ENCODE data around the gene ZNF70.
"Not testable (repeated sequence)": the region's sequence is repeated elsewhere in the genome, so short reads cannot be mapped to it uniquely, and the experiment has no call there.

Gene ZNF70

DNA sequence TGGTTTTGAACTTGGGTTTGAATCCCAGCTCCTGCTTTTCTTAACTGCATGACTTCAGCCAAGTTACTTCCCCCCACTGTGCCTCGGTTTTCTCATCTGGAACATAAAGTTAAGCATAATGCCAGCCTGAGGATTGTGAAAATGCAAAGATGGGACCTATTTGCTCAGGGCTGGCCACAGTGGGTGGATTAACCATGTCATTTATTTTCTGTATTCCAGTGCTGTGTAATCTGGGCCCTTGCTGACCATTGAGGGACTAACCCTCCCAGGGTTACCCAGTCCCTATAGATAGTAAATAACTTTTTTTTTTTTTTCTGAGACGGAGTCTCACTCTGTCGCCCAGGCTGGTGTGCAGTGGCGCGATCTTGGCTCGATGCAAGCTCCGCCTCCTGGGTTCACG is 4.8 kb upstream of the ZNF70 start:
- no peak for DNase-seq

- DNase-seq: no peak
These were observed 4.2 kb upstream of the ZNF70 start for GRCh38 chr22:23754980-23755636.

DNA sequence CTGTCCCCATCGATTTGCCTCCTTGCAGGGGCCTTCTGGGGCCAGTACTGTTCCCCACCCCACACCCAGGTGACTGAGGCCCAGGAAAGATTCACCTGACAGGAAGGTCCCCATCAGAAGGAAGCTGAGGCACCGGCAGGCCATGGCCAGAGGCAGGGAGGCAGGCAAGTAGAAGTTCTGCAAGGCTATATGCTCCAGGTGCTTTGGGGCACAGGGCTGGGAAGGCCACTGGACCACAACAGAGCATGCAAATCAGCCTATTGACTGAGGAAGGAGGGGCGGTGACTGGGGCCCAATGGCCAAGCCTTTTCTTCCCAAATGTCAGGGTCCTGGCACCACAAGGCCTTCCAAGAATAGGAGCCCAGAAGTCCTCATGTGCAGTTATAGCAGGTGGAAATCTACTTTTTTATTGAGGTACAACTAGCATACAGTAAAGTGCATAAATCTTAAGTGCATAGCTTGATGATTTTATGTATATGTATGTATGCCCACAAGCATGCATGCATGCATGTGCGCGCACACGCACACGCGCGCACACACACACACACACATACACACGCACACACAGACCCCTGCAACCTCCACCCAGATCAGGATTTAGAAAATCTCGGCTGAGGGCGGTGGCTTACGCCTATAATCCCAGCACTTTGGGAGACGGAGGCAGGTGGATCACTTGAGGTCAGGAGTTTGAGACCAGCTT is 3.5 kb upstream of the ZNF70 start, which contains the start of gene VPREB3:
Gene VPREB3, minus strand, starts transcription at position 206 of the 700 bp plus-strand sequence. Its CDS starts 62 bp downstream, at position 144.
- DNase-seq: no peak

DNA sequence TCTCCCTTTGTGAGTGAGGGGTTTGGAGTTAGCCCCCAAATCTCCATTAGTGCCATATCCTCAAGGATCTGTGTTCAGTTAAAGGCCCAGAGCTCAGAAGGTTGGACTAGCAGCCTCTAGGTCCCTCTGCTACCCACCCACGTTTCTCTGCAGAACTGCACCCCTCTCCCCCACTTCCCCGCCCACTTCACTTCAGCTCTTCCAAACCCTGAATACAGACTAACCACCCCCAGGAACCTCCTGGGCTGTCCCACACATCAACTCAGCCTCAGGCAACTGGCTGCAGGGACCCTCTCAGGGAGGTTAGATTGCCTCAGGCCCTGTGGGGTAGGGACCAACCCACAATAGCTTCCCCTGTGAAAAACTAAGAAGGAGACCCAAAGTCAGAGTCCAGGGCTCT is 2.5 kb upstream of the ZNF70 start:
- no peak for DNase-seq

DNA sequence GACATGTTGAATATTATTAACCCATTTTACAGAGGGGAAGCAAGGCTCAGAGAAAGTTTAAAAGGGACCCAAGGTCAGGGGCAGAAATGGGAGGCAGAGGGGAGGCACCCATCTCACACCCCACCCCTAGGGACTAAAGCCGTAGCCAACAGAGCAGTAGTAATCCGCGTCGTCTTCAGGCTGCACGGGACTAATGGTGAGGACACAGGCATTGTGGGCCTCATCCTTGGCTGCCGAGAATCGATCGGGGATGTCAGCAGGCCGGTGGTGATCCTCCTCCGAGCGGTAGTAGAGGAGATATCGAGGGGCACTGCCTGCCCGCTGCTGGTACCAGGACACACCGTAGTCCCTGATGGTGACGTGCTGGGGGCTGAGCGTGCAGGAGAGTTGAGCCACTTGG is 1.8 kb upstream of the ZNF70 start:
- DNase-seq: no peak

DNA sequence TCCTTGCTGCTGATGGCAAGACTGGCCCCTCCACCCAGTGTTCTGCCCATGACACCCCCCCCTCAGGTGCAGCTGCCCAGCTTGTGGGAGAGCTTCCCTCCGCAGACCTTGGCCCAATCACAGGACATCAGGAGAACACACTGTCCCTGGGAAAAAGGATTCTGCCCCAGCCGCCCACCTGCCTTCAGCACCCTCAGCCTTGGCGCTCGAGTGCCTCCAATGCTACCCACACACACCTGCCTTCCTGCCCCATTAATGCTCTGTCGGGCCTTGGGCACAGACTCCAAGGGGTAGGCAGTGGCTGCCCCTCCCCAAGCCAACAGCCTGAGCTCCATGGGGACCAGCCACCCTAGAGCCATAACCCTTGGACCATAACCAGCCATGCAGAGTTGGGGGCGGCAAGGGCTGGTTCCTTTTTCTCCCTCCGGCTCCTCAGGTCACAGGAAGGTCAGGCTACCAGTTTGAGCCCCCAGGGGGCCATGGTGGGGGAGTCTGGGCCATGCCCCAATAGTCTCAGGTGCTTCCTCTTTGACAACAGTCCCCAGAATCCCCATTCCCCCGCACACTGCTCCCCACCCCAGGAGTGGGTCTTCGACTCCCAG is 1.3 kb upstream of the ZNF70 start:
- no peak for DNase-seq

GRCh38 chr22:23751441-23751996 is 607 bp upstream of the ZNF70 start:
- DNase-seq: no peak

DNA sequence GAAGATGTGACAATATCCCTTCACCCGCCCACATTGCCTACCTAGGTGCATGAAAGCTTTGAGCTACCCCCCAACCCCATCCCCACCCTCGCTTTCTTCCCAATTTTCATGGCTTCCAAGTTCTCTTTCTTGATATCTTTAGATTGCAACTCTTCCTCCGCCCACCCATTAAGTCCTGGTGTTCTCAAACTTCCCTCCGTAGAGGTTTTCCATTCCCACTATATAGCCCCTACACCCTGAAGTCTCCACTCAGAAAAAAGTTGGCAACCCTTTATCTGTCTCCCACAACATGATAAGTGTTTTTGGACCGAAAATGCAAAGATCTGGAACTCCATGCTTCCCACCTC is 572 bp downstream of the ZNF70 start:
- no peak for DNase-seq

- DNase-seq: no peak
These were observed 1.0 kb downstream of the ZNF70 start for GRCh38 chr22:23749841-23750301.

GRCh38 chr22:23745791-23746190 is 5.1 kb downstream of the ZNF70 start:
- DNase-seq: no peak

- DNase-seq: no peak
These were observed 6.4 kb downstream of the ZNF70 start for GRCh38 chr22:23744485-23744884.

- DNase-seq: no peak
These were observed 6.9 kb downstream of the ZNF70 start for GRCh38 chr22:23744001-23744400.

DNA sequence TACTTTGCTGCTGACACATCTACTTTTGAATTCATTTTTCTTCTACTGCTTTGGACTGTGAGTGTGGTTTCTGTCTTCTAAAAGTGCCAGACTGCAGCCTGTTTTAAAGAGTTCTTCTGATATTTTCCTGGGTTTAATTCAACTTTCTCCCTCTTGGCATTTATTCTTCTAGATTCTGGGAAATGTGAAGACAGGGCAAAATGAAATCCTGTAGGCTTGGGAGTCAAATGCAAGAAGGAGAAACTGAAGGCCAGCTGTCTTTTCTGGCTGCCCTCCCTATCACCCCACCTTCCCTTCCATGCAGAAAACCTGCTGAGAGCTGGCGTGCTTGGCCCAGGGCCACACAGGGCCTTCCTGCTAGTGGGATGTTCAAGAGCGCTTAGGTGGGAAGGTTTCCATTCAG is 7.6 kb downstream of the ZNF70 start:
- no peak for DNase-seq

- DNase-seq: no peak
These were observed 8.2 kb downstream of the ZNF70 start for GRCh38 chr22:23742505-23743264.

- no peak for DNase-seq
These were observed 13.2 kb downstream of the ZNF70 start for GRCh38 chr22:23737696-23738095.

DNA sequence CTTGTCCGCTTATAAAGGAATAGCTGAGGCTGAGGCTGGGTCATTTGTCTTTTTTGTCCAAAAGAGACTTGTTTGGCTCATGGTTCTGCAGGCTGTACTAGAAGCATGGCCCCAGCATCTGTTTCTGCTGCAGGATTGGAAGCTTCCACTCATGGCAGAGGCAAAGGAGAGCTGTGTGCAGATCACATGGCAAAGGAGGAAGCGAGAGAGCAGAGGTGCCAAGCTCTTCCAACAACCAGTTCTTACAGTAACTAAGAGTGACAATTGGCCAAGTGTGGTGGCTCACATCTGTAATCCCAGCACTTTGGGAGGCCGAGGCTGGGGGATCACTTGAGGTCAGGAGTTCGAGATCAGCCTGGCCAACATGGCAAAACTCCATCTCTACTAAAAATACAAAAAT is 22.8 kb downstream of the ZNF70 start:
- not testable (repeated sequence) for DNase-seq

- DNase-seq: no peak
These were observed 28.2 kb downstream of the ZNF70 start for GRCh38 chr22:23722724-23723123.

DNA sequence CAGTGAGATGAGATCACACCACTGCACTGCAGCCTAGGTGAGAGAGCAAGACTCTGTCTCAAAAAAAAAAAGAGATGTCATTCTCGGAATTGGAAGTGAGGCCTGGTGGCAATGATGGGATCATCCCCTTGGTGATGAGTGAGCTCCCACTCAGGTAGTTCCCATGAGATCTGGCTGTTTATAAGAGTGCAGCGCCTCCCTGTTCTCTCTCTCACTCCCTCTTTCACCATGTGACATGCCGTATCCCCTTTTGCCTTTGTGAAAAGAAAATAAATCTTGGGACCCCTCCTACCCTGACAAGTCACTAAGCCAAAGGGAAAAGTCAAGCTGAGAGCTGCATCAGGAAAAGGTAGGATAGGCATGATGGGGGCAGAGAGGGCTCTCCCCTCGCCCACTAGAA is 28.8 kb downstream of the ZNF70 start:
- no peak for DNase-seq

DNA sequence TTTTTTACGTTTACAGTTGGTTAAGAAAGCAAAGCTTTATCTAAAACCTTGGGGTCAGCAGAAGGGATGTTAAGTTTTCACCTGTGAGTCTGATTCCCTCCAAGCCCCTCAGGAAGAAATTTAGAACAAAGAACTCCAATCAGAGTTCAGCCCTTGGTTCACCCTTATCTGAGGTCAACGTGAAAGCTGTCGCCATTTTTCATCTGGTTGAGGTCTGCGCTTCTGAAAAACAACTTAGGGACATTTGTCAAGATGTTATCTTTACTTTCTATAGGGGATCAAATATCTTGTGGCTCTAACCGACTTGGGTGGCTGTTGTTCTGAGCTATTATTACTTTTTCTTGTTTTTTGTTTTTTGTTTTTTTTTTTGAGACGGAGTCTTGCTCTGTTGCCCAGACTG is 30.1 kb downstream of the ZNF70 start:
- no peak for DNase-seq

GRCh38 chr22:23718371-23719165 is 32.3 kb downstream of the ZNF70 start:
- no peak for DNase-seq

GRCh38 chr22:23716811-23717801 is 33.8 kb downstream of the ZNF70 start:
- peak; percentile 85 for DNase-seq
